NCI-H2107 treated with DMSO at 0.1 percent for 48 hours (cell line): Measurements from ENCODE around the gene FBXL7.

Source experiments
- DNase-seq: peaks from one replicate; lab custom pipeline; 2025; ENCODE audit not compliant: unreplicated experiment; lab: John Stamatoyannopoulos, UW

FBXL7 gene

GRCh38 chr5:15647251-15647650 lies 147.3 kb downstream of the FBXL7 start:
- DNase-seq: no peak

GRCh38 chr5:15650266-15650665 lies 150.3 kb downstream of the FBXL7 start:
- no peak for DNase-seq

GRCh38 chr5:15654779-15655178 lies 154.8 kb downstream of the FBXL7 start:
- DNase-seq: no peak

- DNase-seq: no peak
These were observed 155.7 kb downstream of the FBXL7 start for GRCh38 chr5:15655683-15656082.

GRCh38 chr5:15664961-15665360 lies 165.0 kb downstream of the FBXL7 start:
- DNase-seq: no peak

GRCh38 chr5:15669826-15670225 lies 169.8 kb downstream of the FBXL7 start:
- no peak for DNase-seq

- DNase-seq: no peak
These were observed 174.7 kb downstream of the FBXL7 start for GRCh38 chr5:15674716-15675115.

GRCh38 chr5:15676591-15676990 lies 176.6 kb downstream of the FBXL7 start:
- no peak for DNase-seq

GRCh38 chr5:15679161-15679560 lies 179.2 kb downstream of the FBXL7 start:
- DNase-seq: no peak

GRCh38 chr5:15680455-15680854 lies 180.5 kb downstream of the FBXL7 start:
- no peak for DNase-seq

- no peak for DNase-seq
These were observed 182.1 kb downstream of the FBXL7 start for GRCh38 chr5:15682122-15682521.

- no peak for DNase-seq
These were observed 182.6 kb downstream of the FBXL7 start for GRCh38 chr5:15682566-15682965.

GRCh38 chr5:15683332-15683731 lies 183.4 kb downstream of the FBXL7 start:
- no peak for DNase-seq

- DNase-seq: no peak
These were observed 187.4 kb downstream of the FBXL7 start for GRCh38 chr5:15687401-15687800.

- DNase-seq: no peak
These were observed 189.9 kb downstream of the FBXL7 start for GRCh38 chr5:15689836-15690235.

GRCh38 chr5:15690611-15691010 lies 190.6 kb downstream of the FBXL7 start:
- no peak for DNase-seq

GRCh38 chr5:15691521-15691920 lies 191.5 kb downstream of the FBXL7 start:
- DNase-seq: no peak

- no peak for DNase-seq
These were observed 192.9 kb downstream of the FBXL7 start for GRCh38 chr5:15692706-15693381.

GRCh38 chr5:15693382-15693728 lies 193.4 kb downstream of the FBXL7 start:
- DNase-seq: no peak

GRCh38 chr5:15693933-15694332 lies 194.0 kb downstream of the FBXL7 start:
- DNase-seq: no peak

- no peak for DNase-seq
These were observed 194.8 kb downstream of the FBXL7 start for GRCh38 chr5:15694696-15695214.

- DNase-seq: no peak
These were observed 195.3 kb downstream of the FBXL7 start for GRCh38 chr5:15695215-15695731.

GRCh38 chr5:15700373-15700772 lies 200.4 kb downstream of the FBXL7 start:
- no peak for DNase-seq
